ENCODE results near the gene SCARB1. TPM values are rescaled to one million over a fixed set of nuclear protein-coding genes. Genes with fewer than 3 reads are reported as not detected.

SCARB1 gene
- total and polyA plus RNA-seq, 2 of the 13 experiments (the other 11 are each of a cell fraction or from before 2014, with no cell fraction given): 63.4 to 160 TPM

GRCh38 chr12:124837958-124838803, 25.5 kb downstream of the SCARB1 start (continued):
- TF ChIP-seq PHF8 (CRISPR knock-in tag; IDR thresholded peaks at IDR 0.05): peak; percentile 30; the same call in 1 of the 2 replicates
- no peak for TF ChIP-seq CHD4 (IDR thresholded peaks at IDR 0.05; ENCODE audit: borderline replicate concordance, low read length)
- no peak for TF ChIP-seq ZFP36L1 (CRISPR knock-in tag; IDR thresholded peaks at IDR 0.05)
- no peak for TF ChIP-seq TAF15 (IDR thresholded peaks at IDR 0.05; ENCODE audit: low read depth, low read length, poor library complexity, severe bottlenecking)
- no peak for TF ChIP-seq SOX6 (IDR thresholded peaks at IDR 0.05)
- TF ChIP-seq SOX6 (CRISPR knock-in tag; IDR thresholded peaks at IDR 0.05): peak; percentile 90
- TF ChIP-seq IKZF4 (CRISPR knock-in tag; IDR thresholded peaks at IDR 0.05; ENCODE audit: borderline replicate concordance, low read depth, not compliant biosample characterization): no peak
- TF ChIP-seq SRF (IDR thresholded peaks at IDR 0.05; ENCODE audit: low read depth, low read length): no peak
- TF ChIP-seq SIX4 (CRISPR knock-in tag; IDR thresholded peaks at IDR 0.05): no peak
- no peak for TF ChIP-seq JUNB (CRISPR knock-in tag; IDR thresholded peaks at IDR 0.05; ENCODE audit: borderline replicate concordance)
- 0 out of 2 replicates have a peak, but pooled peaks have one; percentile 8 for TF ChIP-seq NCOA1 (CRISPR knock-in tag; IDR thresholded peaks at IDR 0.05)
- TF ChIP-seq CREM (IDR thresholded peaks at IDR 0.05): peak; percentile 80
- TF ChIP-seq CREM (CRISPR knock-in tag; IDR thresholded peaks at IDR 0.05): no peak
- TF ChIP-seq PHF5A (CRISPR knock-in tag; IDR thresholded peaks at IDR 0.05; ENCODE audit: low read depth, unreplicated experiment): no peak
- TF ChIP-seq ZHX1 (CRISPR knock-in tag; IDR thresholded peaks at IDR 0.05; ENCODE audit: low read depth): 0 out of 2 replicates have a peak, but pooled peaks have one; percentile 51
- no peak for TF ChIP-seq GABPB1 (CRISPR knock-in tag; IDR thresholded peaks at IDR 0.05)
- no peak for TF ChIP-seq ZNF639 (CRISPR knock-in tag; conservative IDR thresholded peaks at IDR 0.05)
- peak; percentile 83 for TF ChIP-seq FOXK2 (IDR thresholded peaks at IDR 0.05)
- TF ChIP-seq ZNF777 (CRISPR knock-in tag; IDR thresholded peaks at IDR 0.05): peak; percentile 42; the same call in 1 of the 2 replicates
- no peak for TF ChIP-seq RORA (CRISPR knock-in tag; IDR thresholded peaks at IDR 0.05)
- TF ChIP-seq KDM2A (CRISPR knock-in tag; IDR thresholded peaks at IDR 0.05; ENCODE audit: borderline replicate concordance, low read depth): peak; percentile 55; the same call in 1 of the 2 replicates
- peak; percentile 62; the same call in 1 of the 2 replicates for TF ChIP-seq ZNF205 (CRISPR knock-in tag; IDR thresholded peaks at IDR 0.05)
- TF ChIP-seq SAP130 (CRISPR knock-in tag; IDR thresholded peaks at IDR 0.05; ENCODE audit: low read depth): peak; percentile 85
- TF ChIP-seq ZNF569 (CRISPR knock-in tag; IDR thresholded peaks at IDR 0.05; ENCODE audit: borderline replicate concordance): no peak
- TF ChIP-seq FLYWCH1 (CRISPR knock-in tag; IDR thresholded peaks at IDR 0.05): no peak
- no peak for TF ChIP-seq ZNF337 (CRISPR knock-in tag; IDR thresholded peaks at IDR 0.05; ENCODE audit: borderline replicate concordance, low read depth)
- no peak for TF ChIP-seq GZF1 (CRISPR knock-in tag; IDR thresholded peaks at IDR 0.05)
- TF ChIP-seq U2AF1 (optimal IDR thresholded peaks at IDR 0.05; ENCODE audit: low read depth, low read length): no peak
- TF ChIP-seq ZNF607 (CRISPR knock-in tag; IDR thresholded peaks at IDR 0.05; ENCODE audit: borderline replicate concordance): peak; percentile 58; the same call in 1 of the 2 replicates
